SK-N-SH (cell line): Measurements from ENCODE around the gene MEF2C.

Experiments used
- FOXJ3 ChIP-seq: sonication (generic); formaldehyde crosslinking; IDR thresholded peaks from 2 replicates; pipeline ENCODE4 v1.5.1; 2020; ENCODE audit warnings: mild to moderate bottlenecking, missing genetic modification reagents
- JUND ChIP-seq: IDR thresholded peaks from 2 replicates; pipeline ENCODE4 v1.4.0; 2012
- POLR2AphosphoS5 ChIP-seq: IDR thresholded peaks from 2 replicates; pipeline ENCODE4 v1.6.1; 2012; ENCODE audit warnings: low read depth, low read length
- RAD21 ChIP-seq: IDR thresholded peaks from 2 replicates; pipeline ENCODE4 v1.6.1; 2012; ENCODE audit warnings: mild to moderate bottlenecking, low read length

- TF ChIP-seq FOXJ3 (CRISPR knock-in tag) (no peak), JUND (no peak), POLR2AphosphoS5 (no peak), RAD21 (no peak)
These were observed 48.5 kb downstream of the MEF2C start for GRCh38 chr5:88834499-88834898.
